Left renal pelvis (tissue), 4 donors: ENCODE results near the gene ANO7. TPM values are rescaled to one million over a fixed set of nuclear protein-coding genes. Genes with fewer than 3 reads are reported as not detected.

Source experiments
- DNase-seq, 4 donors: peaks; one replicate each; pipeline ENCODE4 v3.0.0-alpha.2; 2013; ENCODE audit warnings: low read depth in 4 of 4, low spot score in 3 of 4
- polyA plus RNA-seq, 4 donors: library from polyadenylated mRNA; unstranded; fragments of 120-200 nt; gene quantifications; one replicate each; pipeline ENCODE4 v1.2.1, GENCODE V29; 2013; ENCODE audit not compliant: insufficient read length in 4 of 4

ANO7 gene
- polyA plus RNA-seq, 4 donors: 0.85 to 3.3 (median 1.6) TPM

DNA sequence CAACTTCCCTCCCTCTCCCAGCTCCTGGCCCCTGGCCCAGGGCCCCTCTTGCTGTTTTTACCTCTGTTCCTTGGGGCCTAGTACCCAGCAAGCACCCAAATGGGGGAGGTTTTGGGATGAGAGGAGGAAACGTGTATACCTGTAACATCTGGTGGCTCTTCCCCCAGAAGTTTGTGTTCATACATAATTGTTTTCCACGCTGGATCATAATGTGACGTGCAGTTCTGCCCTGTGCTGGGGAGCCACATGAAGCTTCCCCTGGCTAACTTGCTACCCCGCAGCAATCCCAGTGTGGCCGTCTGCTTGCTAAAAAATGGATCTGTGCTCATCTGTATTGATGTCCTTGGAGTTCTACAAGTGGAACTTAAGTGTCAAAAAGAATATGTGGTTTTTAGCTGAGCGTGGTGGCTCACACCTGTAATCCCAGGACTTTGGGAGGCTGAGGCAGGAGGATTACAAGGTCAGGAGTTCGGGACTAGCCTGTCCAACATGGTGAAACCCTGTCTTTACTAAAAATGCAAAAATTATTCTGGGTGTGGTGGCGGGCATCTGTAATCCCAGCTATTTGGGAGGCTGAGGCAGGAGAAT is 36.5 kb downstream of the ANO7 start:
- DNase-seq: no peak

DNA sequence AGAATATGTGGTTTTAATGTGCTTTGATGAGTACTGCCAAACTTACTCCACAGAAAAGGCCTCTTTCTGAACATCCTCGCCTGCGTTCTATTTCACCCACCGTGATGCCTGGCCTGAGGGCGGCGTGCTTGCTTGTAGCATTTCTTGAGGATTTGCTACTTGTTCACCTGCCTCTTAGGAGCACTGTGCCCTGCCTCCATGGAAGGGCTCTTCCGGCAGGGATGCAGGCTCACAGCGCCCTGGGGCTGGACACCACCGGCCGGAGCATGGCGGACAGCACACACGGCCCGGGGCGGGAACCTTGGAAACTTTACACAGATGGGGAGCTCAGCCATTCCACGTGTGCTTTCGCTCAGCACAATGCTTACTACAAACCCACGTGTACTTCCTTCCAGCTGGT is 37.1 kb downstream of the ANO7 start:
- DNase-seq: no peak

DNA sequence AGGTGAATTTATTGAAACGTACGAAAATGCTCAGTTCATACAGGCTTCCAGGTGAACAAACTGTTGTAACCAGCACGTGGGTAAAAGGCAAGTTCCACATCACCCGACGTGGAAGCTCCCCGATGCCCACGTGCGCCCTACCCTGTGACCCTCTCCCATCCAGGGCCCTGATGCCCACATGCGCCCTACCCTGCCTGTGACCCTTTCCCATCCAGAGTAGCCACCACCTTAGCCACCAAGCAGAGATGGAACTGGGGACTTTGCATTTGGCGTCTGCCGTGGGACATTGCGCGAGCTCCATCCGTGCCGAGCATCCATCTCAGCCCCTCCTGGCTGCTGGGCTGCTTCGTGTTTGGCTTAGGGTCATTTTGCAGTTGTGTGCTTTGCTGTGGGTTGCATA is 37.5 kb downstream of the ANO7 start:
- DNase-seq: no peak

DNA sequence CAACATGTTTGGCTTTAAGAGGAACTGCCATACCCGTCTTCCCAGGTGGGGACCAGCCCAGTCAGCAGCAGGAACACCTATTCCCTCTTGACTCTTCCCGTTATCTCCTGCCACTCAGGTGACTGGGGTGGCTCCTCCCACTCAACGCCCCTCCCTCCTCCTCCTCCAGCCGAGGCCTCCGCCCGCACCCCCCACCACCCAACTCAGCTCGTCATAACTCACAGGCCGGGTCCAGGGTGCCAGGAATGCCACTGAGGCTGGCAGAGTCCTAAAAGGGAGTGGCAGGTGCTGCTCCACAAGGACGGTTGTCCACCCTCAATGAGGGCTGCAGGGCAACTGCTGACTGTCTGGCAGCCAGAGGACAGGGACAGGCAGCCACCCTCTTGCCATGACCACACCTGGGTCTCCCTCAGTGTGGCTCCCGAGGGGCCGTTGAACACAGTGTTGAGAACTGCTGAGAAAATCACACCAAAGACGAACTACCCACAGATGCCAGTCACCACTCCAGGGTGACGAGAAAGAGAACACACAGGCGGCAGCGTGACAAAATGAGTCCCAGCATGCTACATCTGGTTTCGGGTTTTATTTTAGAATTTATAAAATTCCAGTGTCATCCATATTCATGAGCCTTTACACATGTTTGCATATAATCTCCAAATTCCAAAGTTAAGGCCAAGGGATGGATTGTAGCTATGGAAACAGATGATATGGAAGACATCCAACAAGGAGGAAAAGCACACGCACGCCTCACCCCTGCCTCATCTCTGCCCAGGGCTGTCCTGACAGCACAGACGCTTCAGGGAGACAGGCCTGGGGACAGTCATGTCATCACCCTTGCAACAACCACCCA is 38.5 kb downstream of the ANO7 start:
- peak in 1 of 4 donors; percentile 12 for DNase-seq

DNA sequence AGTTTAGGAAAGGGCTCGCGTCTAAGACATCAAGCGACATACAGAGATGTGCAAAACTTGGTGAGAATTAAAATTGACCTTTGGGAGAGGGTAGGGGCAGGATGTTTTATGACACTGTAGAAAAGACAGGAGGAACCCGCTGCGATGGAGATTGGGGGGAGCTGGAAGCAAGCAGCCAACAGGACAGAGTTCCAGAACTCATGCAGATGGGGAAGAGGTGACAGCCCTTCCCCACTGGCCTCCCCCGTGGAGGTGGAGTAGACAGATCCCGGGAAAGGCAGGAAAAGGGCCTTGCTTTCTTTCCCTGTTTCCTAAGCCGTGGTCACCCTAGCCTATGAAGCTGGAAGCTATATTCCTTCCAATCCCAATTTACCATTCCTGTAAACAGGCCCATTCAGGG is 39.1 kb downstream of the ANO7 start:
- DNase-seq: no peak

DNA sequence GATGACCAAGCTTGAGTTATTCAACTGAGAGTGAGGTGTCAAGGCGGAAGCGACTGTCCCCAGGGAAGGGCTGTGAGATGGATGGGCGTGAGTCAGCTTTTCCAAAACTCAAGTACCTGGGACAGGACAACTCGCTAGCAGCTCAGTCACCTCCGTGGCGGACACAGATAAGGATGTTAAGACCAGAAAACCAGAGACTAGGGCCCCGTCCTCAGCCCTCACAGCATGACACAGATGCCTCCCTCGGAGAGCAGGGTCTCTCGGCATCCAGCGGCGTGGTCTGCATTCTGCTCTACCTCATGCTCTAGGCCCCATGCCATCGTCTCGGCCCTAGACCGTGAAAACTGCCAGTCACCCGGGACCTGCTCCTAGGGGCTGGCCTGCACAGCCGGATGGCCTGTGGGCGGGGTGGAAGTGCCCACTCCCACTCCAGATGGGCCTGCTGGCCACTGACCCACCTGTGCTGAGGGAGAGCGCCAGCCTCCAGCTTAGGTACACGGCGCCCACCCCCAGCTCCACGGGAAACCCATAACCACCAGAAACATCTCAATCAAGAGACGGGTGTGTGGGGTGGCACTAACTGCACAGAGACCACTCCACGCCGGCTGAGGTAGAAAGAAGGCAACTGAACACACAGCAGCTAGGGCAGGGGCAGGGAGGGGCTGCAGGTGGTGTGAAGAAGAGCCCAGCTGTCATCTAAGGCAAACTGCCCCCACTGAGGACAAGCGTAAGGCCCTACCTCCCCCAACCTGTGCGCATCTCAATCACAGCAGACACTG is 39.8 kb downstream of the ANO7 start:
- DNase-seq: no peak

DNA sequence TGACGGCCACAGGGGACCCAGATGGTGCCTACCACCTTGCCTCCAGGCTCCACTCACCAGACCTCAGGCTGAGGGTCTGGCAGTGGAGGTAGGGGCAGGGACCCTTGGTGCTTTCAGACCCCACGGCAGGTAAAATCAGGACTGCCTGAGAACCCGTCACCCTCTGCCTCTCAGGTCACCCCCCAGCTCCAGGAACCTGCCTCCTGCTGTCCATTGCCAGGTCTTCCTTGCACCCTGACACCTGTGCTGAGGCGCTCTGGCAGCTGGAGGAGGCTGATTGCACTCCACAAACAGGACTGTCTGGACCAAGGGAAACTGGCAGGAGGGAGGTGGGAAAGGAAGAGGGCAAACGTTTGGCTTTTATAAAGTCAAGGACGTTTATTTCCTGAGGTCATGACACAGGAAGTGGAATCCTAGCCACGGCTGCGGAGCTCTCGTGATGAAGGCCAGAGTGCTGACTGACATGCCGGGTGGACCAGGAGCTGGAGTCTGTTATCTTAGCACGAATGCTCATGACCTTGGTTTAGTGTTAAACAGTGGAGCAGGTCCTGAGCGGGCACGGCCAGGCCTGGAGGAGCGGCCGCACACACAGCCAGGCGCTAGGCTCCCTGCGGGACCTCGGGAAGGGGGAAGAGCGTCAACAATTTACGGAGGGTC is 40.5 kb downstream of the ANO7 start:
- DNase-seq: no peak

DNA sequence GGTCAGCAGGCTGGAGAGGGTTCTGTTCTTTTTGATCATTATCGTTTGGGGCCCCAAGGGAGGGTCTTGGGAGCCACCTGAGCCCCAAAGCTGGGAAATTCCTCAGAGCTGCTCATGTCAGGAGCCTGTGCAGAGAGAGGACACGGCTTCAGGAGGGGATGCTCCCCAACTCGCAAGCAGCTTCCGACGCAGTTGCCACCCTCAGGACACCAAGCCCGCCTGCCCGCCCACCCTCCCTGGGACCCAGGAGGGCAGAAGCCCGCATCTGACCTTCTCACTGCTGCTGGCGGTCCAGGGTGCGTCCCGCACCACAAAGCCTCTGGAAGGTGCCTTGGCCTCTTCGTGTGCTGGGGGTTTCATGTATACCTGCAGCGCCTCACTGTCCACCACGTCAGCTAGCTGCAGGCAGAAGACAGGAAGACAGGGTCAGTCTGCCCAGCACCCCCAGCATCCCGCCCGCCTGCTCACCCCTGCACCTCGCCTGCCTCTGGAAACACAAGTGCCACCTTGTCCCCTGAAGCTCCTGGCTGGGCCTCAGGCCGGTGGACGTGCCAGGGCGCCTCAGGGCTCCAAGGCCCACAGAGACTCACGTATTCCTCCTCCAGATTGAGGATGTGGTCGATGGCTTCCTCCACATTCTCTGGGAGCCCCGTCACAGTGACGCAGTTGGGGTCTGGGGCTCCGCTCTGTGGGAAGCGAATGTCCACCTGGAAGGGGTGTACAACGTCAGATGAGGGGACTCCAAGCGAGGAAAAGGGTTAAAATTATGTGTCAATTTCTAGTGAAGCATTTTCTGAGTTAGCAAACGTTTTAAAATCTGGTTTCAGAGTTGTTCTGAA is 41.3 kb downstream of the ANO7 start:
- no peak for DNase-seq

DNA sequence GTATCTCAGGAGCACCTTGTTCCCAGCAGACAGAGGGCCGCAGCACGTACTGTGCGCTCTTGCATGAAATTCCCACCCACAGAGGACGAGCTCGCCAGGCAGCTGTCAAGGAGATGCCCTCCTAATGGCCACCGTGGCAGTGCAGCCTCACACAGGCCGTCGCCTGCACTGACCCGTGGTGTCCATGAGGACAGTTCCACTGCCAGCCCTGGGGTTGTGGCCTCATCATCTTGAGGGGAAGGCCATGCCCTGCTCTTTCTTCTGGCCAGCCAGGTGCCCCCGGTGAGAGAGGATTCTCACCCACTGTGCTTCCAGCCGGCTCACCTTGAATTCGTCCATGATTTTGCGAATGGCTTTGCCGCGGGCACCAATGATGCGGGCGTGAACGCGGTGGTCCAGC is 42.0 kb downstream of the ANO7 start:
- no peak for DNase-seq

DNA sequence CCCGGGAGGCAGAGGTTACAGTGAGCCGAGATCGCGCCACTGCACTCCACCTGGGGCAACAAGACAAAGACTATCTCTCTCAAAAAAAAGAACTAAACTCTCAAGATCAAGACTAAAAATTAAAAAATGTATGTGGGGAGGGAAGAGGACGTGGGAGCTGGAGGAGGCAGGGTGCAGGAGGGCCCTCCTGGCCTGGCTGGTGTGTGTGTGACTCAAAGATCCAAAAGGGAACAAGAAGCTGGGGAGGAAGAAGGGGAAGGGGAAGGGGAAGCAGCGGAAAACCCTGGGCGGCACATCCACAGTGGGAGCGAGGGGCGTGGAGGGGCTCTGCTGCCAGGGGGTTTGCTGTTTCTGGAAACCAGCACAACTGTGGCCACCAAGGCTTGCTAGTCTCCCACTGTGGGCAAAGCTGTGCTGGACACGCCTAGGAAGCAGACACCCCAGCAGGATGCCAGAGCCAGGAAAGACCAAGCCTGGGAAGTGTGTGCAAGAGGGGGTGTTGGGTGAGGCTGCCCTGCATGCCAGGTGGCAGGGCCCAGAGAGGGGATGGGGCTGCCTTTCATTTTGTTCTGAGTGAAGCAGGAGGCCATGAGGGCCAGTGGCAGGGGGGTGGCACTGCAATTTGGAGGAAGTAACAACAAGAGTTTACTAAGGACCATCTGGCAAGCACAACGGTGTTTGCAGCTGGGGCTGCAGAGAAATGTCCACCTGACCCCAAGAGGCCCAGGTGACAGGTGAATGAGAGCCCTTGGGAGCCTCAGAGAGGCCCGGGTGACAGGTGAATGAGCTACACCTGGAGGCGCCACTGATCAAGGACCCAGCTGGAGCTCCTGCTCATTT is 44.5 kb downstream of the ANO7 start:
- no peak for DNase-seq

DNA sequence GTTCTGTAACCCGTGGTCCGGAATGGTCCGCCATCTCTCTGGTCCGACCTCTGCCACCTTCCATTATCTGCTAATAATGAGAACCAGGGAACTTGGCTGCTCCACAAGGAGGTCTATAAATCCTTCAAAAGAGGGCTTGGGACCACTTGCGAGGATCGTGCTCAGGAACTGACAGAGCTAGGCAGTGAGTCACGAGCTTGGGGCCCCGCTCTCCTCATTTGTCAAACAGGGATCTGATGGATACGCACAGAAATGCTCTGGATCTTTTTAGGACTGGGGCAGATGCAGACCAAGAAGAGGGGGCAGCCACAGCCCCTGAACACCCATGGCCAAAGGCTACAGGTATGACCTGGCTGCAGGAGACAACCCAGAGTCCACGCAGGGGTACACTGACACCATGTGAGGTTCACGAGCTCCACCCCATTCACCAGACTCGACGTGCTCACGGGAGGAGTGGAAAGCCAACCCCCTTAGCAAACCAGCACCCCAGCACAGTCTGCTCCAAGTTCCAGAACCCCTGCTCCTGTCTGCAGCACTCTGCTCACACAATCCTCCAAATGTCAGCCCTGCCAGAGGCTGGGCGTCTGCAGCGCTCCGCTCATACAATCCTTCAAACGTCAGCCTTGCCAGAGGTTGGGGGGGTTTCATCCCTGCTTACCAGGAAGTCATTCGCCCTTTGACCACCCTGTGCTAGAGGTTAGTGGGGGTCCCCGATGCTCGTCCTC is 45.8 kb downstream of the ANO7 start:
- no peak for DNase-seq

DNA sequence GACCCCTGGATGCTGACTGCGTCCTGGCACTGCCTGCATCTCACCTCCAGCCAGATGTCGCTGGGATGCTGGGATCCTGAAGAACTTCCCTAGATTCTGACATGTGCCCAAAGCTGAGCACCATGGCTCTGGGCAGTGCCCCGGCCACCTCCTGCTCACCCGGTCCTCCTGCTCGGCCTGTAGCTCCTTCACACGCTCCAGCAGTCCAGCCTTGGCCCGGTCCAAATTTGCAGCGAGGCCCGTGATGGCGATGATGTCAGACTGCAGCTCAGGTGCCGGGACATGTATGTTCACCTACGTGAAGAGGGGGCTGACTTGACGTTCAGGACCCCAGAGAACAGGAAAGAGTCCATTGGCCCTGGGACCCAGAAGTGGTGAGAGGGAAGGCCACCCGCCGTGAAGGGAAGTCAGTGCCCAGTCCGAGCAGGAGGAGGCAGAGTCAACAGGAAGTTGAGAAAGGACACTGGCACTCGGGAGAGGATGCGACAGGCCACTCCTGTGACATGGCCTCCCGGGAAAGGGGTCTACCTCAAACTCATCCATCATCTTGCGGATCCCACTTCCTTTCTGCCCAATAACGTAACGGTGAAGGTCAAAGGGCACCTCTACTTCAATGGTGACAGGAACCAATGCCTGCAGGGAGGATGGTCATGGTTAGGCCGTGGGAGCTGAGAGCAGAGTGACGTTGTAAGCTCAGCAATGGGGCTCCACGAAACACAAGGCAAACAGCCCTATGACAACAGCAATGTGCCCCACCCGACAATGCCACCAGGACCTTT is 46.7 kb downstream of the ANO7 start:
- DNase-seq: no peak

DNA sequence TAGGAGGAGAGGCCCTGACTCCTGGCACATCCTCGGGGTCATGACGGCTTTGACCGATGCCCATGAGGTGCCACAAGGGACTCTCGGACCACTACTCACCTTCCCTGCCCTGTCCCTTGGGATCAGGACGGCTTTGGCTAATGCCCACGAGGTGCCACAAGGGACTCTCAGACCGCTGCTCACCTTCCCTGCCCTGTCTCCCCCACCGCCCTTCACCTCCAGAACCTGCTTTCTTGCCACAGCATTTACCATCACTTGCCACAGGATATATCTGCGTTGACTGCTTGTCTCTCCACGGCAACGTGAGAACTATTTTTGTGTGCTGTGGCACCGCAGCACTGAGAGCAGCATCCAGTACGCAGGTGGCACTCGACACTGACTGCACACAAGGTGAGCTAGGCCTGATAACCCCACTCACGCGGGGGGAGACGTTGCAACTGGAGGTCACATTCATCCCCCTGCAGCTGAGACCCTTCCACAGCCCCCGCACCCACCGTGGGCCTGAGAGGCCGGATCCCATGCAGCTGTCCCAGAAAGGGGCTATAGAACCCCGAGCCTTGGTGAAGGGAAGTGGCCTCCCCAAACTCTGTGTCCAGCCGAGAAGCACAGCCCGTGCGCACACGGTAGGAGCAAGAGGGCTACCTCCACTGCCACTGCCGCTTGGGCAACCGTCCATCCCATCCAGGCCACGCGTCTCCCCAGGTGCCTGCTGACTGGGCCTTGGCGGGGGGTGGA is 47.5 kb downstream of the ANO7 start:
- DNase-seq: no peak

DNA sequence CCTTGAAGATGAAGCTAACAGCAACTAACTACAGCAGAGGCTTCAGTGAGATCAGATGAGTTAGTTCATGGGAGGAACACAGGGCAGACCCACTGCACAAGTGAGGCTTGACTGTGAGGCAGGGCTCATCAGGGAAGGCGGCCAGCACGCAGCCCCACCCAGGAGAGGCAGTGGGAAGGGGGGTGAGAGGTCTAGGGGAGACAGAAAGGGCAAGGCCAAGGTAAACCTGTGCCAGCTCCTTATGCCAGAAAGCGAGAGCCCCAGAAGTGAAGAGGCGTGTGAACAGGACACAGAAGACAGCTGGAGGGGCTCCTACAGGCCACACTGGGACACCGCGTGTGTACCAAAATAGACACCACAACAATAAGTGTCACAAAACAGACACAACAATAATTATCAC is 48.6 kb downstream of the ANO7 start:
- no peak for DNase-seq

DNA sequence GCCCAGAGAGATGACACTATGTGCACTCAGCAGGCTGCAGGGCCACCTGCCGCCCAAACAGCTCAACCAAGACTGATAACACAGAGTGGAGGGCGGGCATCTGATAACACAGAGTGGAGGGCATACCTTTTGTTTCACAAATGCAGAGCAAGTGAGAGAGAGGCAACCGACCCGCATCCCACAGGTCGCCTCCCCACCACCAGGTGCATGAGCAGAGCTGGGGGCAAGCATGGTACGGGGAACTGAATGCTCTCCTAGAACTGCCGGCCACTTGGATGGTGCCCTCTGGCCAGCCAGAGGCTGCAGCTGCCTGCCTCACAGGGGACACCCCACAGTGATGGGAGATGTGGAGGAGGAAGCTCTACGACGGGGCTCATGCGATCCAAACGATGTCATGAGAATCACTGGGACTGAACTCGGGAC is 49.5 kb downstream of the ANO7 start:
- DNase-seq: no peak

DNA sequence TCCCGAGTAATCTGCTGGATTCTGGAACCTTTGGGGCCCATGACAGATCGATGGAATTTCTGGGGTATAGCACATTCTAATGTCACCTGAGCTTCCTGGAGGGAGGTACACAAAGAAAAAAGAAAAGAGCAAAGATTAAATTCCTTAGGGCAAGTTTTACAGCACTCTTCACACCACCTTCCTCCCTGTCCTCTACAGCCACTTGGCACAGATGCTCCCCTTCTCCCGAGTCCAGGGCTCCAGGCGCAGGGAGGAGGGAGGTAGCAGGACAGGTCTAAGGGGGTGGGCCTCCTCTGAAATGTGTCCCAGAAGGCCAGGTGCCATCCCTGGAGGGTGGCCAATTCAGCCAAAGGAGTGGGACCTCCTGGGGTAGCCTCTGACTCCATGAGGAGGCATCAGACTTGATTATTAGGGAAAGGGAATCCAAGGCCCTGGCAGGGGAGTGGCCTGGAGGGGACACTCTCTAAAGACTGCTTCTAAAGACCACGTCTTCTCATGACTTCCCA is 50.3 kb downstream of the ANO7 start:
- no peak for DNase-seq
